Right lobe of liver (tissue), 6 donors: Measurements from ENCODE around the gene KCNJ2. TPM values are rescaled to one million over a fixed set of nuclear protein-coding genes. Genes with fewer than 3 reads are reported as not detected.

Experiments used
- ATAC-seq, 4 donors: fragments of 200-7000 bp; cut with Tn5 transposase; one replicate each; pipeline ENCODE4 v1.9.1; 2020; ENCODE audit warnings: mild to moderate bottlenecking in 4 of 4, moderate library complexity in 4 of 4
- DNase-seq, 3 donors: peaks; one replicate each; pipeline ENCODE4 v3.0.0-alpha.2; 2020
- H3K27ac ChIP-seq, 3 donors: fragments of 200-600 bp; one replicate each; pipeline ENCODE4 v1.8.0; 2022
- H3K27me3 ChIP-seq, 2 donors: fragments of 200-600 bp; one replicate each; pipeline ENCODE4 v1.8.0; 2022
- H3K36me3 ChIP-seq, 4 donors: fragments of 200-600 bp; sonication (generic) in 1 of 4; one replicate each; pipeline versions ENCODE4 v1.5.1 to v1.8.0; 2017 to 2022; ENCODE audit warnings: control low read depth in 1 of 4
- H3K4me1 ChIP-seq, 4 donors: fragments of 200-600 bp; sonication (generic) in 1 of 4; one replicate each; pipeline versions ENCODE4 v1.5.1 to v1.8.0; 2017 to 2022; ENCODE audit warnings: control low read depth in 1 of 4
- H3K4me3 ChIP-seq, 3 donors: fragments of 200-600 bp; one replicate each; pipeline ENCODE4 v1.8.0; 2022
- H3K9me3 ChIP-seq, 4 donors: fragments of 200-600 bp; sonication (generic) in 1 of 4; one replicate each; pipeline versions ENCODE4 v1.5.1 to v1.8.0; 2017 to 2022; ENCODE audit warnings: control low read depth in 1 of 4
- POLR2A ChIP-seq: fragments of 450-650 bp; IDR thresholded peaks from one replicate; pipeline ENCODE4 v1.6.1; 2017; ENCODE audit warnings: antibody characterized with exemption, mild to moderate bottlenecking
- whole genome bisulfite sequencing: methylation state at CpG from one replicate; pipeline ENCODE4 v1.1.6; 2018; ENCODE audit warnings: low coverage, low lambda C conversion rate; ENCODE audit not compliant: insufficient coverage; ENCODE audit errors: missing lambda C conversion rate; 5-methylcytosine and 5-hydroxymethylcytosine counted together
- intact Hi-C, 2 donors: fragments of 100-400 bp; cut with DNase I; formaldehyde crosslinking; loops; one replicate each; pipeline versions ENCODE4 v1.11.2 to v1.14.1; 2022
- total RNA-seq, 6 experiments: library from RNA; depleted of rRNA in 2 of 6; stranded (reverse); fragments of >200 nt in 2 of 6; fragmentation: NEBNext Ultra II Directional in 3 of 6; extraction: Animal tissue kit (Norgen Biotek cat#: 25700) in 3 of 6; gene quantifications; one replicate each; pipeline versions ENCODE4 v1.1.0 to v1.2.4, GENCODE V29; 2016 to 2023
- TF ChIP-seq, protein P1 (sequence below), 4 donors: fragments of 200-600 bp in 3 of 4; fragments of 450-650 bp in 1 of 4; IDR thresholded peaks; one replicate each; pipeline versions ENCODE4 v1.5.1 to v1.8.0; 2016 to 2022; ENCODE audit warnings: antibody characterized with exemption in 4 of 4, mild to moderate bottlenecking in 2 of 4
- donor health status: DM: no; HTN: yes; CAD: no.
- donor health status: DM: no; HTN: no; CAD: no.
- donor health status: DM: no; HTN: no; CAD: no.
- donor health status: DM: no; HTN: yes; CAD: no.
- donor health status: DM: no; HTN: yes; CAD: no.

The KCNJ2 gene
- total RNA-seq, 6 experiments from 2014 or later: 0.62 to 2.5 (median 1.0) TPM

DNA sequence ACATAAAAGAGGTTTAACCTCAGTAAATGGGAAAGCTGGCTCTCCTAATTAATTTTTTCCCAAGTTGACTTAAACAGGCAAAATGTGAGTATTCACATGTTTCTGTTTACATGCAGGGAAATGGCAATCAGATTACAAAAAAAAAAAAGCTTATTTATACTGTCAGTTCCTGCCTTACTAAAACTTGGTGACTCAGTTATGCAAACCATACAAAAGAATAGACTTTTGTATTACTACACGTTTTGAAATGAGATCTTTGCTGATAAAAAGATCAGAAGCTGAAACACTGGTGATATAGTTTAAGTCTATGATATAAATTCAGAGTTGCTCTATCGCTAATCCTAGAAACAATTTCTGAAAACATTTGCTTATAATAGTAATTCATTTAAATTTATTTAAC lies 9.4 kb upstream of the KCNJ2 start:
- ATAC-seq (no peak), DNase-seq (no peak)
- H3K4me1 ChIP-seq: no peaks in the 10 kb centered on the region
- no peaks in the 10 kb centered on the region for H3K27me3 ChIP-seq
- no peaks in the 10 kb centered on the region for H3K9me3 ChIP-seq
- H3K36me3 ChIP-seq: no peaks in the 10 kb centered on the region
- H3K27ac ChIP-seq: no peak overlapping the region
- 36% methylated on average over 2 of the region's 2 CpGs for WGBS
- H3K4me3 ChIP-seq: no peak overlapping the region
- intact Hi-C loops: no loop called here
- TF ChIP-seq, protein P1, sequence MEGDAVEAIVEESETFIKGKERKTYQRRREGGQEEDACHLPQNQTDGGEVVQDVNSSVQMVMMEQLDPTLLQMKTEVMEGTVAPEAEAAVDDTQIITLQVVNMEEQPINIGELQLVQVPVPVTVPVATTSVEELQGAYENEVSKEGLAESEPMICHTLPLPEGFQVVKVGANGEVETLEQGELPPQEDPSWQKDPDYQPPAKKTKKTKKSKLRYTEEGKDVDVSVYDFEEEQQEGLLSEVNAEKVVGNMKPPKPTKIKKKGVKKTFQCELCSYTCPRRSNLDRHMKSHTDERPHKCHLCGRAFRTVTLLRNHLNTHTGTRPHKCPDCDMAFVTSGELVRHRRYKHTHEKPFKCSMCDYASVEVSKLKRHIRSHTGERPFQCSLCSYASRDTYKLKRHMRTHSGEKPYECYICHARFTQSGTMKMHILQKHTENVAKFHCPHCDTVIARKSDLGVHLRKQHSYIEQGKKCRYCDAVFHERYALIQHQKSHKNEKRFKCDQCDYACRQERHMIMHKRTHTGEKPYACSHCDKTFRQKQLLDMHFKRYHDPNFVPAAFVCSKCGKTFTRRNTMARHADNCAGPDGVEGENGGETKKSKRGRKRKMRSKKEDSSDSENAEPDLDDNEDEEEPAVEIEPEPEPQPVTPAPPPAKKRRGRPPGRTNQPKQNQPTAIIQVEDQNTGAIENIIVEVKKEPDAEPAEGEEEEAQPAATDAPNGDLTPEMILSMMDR (IDR thresholded peaks at IDR 0.05): no peak
- no peak for TF ChIP-seq POLR2A

DNA sequence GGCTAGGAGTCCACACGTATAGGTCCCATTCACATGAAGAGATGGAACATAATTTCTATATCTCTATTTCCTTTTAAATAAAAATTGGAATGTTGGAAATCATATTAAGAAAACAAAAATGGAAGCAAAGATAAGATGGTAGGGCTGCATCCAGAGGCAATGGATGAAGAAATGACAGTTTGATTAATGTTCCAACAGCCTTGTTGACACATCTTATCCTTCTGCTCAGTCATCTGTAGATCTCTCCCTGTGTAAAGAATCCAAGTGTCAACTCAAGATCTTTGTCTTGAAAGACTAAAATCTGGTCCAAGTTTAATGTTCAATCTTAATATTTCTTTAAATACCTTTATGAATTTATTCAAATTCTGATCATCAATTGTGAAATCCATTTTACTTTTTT lies 7.8 kb upstream of the KCNJ2 start:
- TF ChIP-seq, protein P1 (IDR thresholded peaks at IDR 0.05): no peak
- no peak for TF ChIP-seq POLR2A
- 29% methylated on average over 1 of the region's 1 CpG for WGBS
- Histone ChIP-seq H3K9me3 (no peaks in the 10 kb centered on the region), H3K36me3 (no peaks in the 10 kb centered on the region), H3K27me3 (peaks cover 0 to 7% of the 10 kb centered on the region in 2 donors), H3K4me3 (no peak overlapping the region), H3K4me1 (no peaks in the 10 kb centered on the region), H3K27ac (no peak overlapping the region)
- intact Hi-C loops: no loop called here
- DNase-seq (no peak), ATAC-seq (no peak)

DNA sequence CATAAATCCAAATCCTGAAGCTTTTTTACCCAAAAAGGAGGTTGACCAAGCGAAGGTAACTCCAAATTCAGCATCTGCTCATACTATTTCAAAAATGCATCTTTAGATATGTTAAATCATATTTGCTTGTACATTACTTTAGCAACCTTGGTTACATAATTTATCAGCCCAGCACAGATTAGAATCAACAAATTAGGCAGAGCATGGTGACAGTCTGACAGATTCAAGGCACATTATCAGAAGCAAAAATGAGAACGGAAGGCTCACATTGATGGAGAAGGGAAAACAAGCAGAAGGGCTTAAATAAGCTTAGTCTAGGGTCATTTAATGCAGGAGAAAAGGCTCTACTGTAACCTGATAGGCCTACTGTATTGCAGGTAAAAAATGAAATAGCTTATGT lies 3.9 kb upstream of the KCNJ2 start:
- H3K27ac ChIP-seq: no peak overlapping the region
- H3K27me3 ChIP-seq: peaks cover 0 to 7% of the 10 kb centered on the region in 2 donors
- TF ChIP-seq, protein P1 (IDR thresholded peaks at IDR 0.05): no peak
- TF ChIP-seq POLR2A: no peak
- DNase-seq (no peak), ATAC-seq (no peak)
- H3K9me3 ChIP-seq: no peaks in the 10 kb centered on the region
- intact Hi-C loops: no loop called here
- H3K4me1 ChIP-seq: peaks cover 0 to 12% (median 0%) of the 10 kb centered on the region in 4 donors
- H3K4me3 ChIP-seq: no peak overlapping the region
- H3K36me3 ChIP-seq: no peaks in the 10 kb centered on the region
- 59% methylated on average over 2 of the region's 2 CpGs for WGBS

DNA sequence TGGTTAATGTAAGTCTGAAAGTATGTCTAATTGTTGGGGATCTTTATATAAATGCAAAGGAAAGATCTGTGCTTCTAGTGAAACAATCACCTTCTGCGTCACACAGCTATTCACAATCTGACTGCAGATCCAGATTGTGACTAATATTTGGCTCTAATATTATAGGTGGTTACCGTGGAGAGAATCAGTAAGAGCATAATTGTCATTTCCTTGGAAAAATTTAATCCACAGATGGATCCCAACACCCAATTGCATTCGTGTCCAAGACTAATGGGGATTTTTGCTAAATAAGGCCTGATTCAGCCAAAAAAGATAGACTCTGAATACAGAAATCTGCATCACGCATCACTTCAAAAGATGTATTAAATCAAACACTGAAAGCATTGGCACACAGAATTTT lies 2.7 kb upstream of the KCNJ2 start:
- TF ChIP-seq, protein P1 (IDR thresholded peaks at IDR 0.05): no peak
- no peak for TF ChIP-seq POLR2A

More for the DNA sequence above, 2.7 kb upstream of the KCNJ2 start:
- Histone ChIP-seq H3K9me3 (no peaks in the 10 kb centered on the region), H3K4me3 (no peak overlapping the region), H3K27ac (no peak overlapping the region), H3K27me3 (peaks cover 0 to 12% of the 10 kb centered on the region in 2 donors), H3K4me1 (peaks cover 0 to 12% (median 0%) of the 10 kb centered on the region in 4 donors), H3K36me3 (no peaks in the 10 kb centered on the region)
- DNase-seq (no peak), ATAC-seq (no peak)
- WGBS: 70% methylated on average over 4 of the region's 4 CpGs
- intact Hi-C loops: no loop called here
